ENCODE results near the gene MACROD2. TPM values are rescaled to one million over a fixed set of nuclear protein-coding genes. Genes with fewer than 3 reads are reported as not detected.

The MACROD2 gene
- total RNA-seq, 1 experiment from 2014 or later = 3.7 TPM

- Histone ChIP-seq H3K79me2 (ENCODE audit: insufficient read depth, low read length) (no peaks in the 10 kb centered on the region), H3K4me1 (ENCODE audit: control insufficient read depth in 1 of 2, insufficient read depth in 2 of 2, low read length in 2 of 2) (no peaks in the 10 kb centered on the region), H3K36me3 (ENCODE audit: control insufficient read depth in 1 of 2, insufficient read depth in 2 of 2, low read length in 2 of 2) (no peaks in the 10 kb centered on the region), H3K4me2 (ENCODE audit: low read length) (no peak overlapping the region), H3K9me3 (ENCODE audit: control insufficient read depth in 1 of 2, insufficient read depth in 1 of 2, low read depth in 1 of 2, low read length in 2 of 2) (peaks cover 0 to 11% of the 10 kb centered on the region in 2 experiments; a peak in 1 of 4 replicates), H3K9ac (ENCODE audit: low read length) (no peak overlapping the region), H4K20me1 (ENCODE audit: insufficient read depth) (no peaks in the 10 kb centered on the region), H3K27me3 (ENCODE audit: insufficient read depth, low read length) (no peaks in the 10 kb centered on the region), H2AFZ (ENCODE audit: low read depth, low read length, poor library complexity, severe bottlenecking) (no peak overlapping the region), H3K27ac (ENCODE audit: low read depth, low read length) (no peak overlapping the region), H3K9me2 (ENCODE audit: insufficient read depth) (no peaks in the 10 kb centered on the region), H3K4me3 (replicated peaks in 1 of 2; ENCODE audit: low read depth in 1 of 2, low read length in 2 of 2) (no peak overlapping the region)
- no TSS peak for BruUV-seq (replicated peaks)
- ATAC-seq = no peak
- ChIA-PET RAD21 (ENCODE audit: low non-redundant PET in 1 of 2, low total read pairs in 2 of 2, uncharacterized antibody in 2 of 2, unreplicated experiment in 2 of 2) (no interaction called here), POLR2A (no interaction called here), CTCF (no interaction called here)
- no peak for DNase-seq (ENCODE audit: low read depth, low spot score)
- intact Hi-C loops (cut with micrococcal nuclease) = no loop called here
- no peak for TF ChIP-seq REST (IDR thresholded peaks at IDR 0.05; ENCODE audit: low read depth)
- TF ChIP-seq EGR1 (IDR thresholded peaks at IDR 0.05; ENCODE audit: low read depth) = no peak
- no peak for TF ChIP-seq SP1 (IDR thresholded peaks at IDR 0.05; ENCODE audit: low read depth)
- no peak for TF ChIP-seq ZNF274 (IDR thresholded peaks at IDR 0.05; ENCODE audit: low read depth, low read length)
- no peak for TF ChIP-seq ZBTB33 (IDR thresholded peaks at IDR 0.05; ENCODE audit: extremely low read depth, insufficient replicate concordance, low read length)
- no peak for TF ChIP-seq SIN3A (IDR thresholded peaks at IDR 0.05; ENCODE audit: low read depth)
- no peak for TF ChIP-seq ZFX (IDR thresholded peaks at IDR 0.05)
- TF ChIP-seq RAD21 (IDR thresholded peaks at IDR 0.05; ENCODE audit: low read depth) = no peak
- TF ChIP-seq POLR2AphosphoS5 (IDR thresholded peaks at IDR 0.05; ENCODE audit: low read depth, low read length) = no peak
- TF ChIP-seq EZH2phosphoT487 (IDR thresholded peaks at IDR 0.05; ENCODE audit: borderline replicate concordance) = no peak
- no peak for TF ChIP-seq POLR2A (IDR thresholded peaks at IDR 0.05; ENCODE audit: borderline replicate concordance, extremely low read depth, insufficient read depth, insufficient read length)
- no peak for TF ChIP-seq CTCF (IDR thresholded peaks at IDR 0.05 in 2 of 3, conservative IDR thresholded peaks at IDR 0.05 in 1 of 3; ENCODE audit: borderline replicate concordance in 1 of 3, insufficient read depth in 1 of 3, low read depth in 2 of 3, low read length in 2 of 3)
- no peak for TF ChIP-seq ELF1 (IDR thresholded peaks at IDR 0.05; ENCODE audit: borderline replicate concordance, low read depth)
- no peak for TF ChIP-seq YY1 (IDR thresholded peaks at IDR 0.05; ENCODE audit: extremely low read depth, insufficient replicate concordance, low read depth, low read length)
- TF ChIP-seq CEBPB (IDR thresholded peaks at IDR 0.05; ENCODE audit: low read depth) = no peak
- TF ChIP-seq MAX (IDR thresholded peaks at IDR 0.05) = no peak
- no peak for TF ChIP-seq ATF3 (IDR thresholded peaks at IDR 0.05)
- TF ChIP-seq FOSL1 (IDR thresholded peaks at IDR 0.05; ENCODE audit: low read depth) = no peak
These were observed 1631.8 kb downstream of the MACROD2 start for GRCh38 chr20:15627089-15627488.

All from HCT116 (cell line).